ENCODE measurements around the gene CEP250.
"Not testable (repeated sequence)": the region's sequence is repeated elsewhere in the genome, so short reads cannot be mapped to it uniquely, and the experiment has no call there.

The CEP250 gene

GRCh38 chr20:35447082-35447789 lies 8.2 kb upstream of the CEP250 start:
- WGBS, 2 donors (ENCODE audit: extremely low coverage in 2 of 2, insufficient read length in 2 of 2, insufficient replicate concordance in 1 of 2): no CpG with 5 or more reads among the region's 11 CpGs
- Histone ChIP-seq H2BK5ac (ENCODE audit: low read length) (no peak overlapping the region), H3K4me2 (ENCODE audit: insufficient read depth, low read length, poor library complexity, severe bottlenecking) (no peak overlapping the region), H3K27ac (replicated peaks; ENCODE audit: low read length) (no peak overlapping the region), H3K9me3 (replicated peaks in 1 of 2; ENCODE audit: control insufficient read depth in 2 of 2, insufficient read depth in 1 of 2, low read depth in 1 of 2, low read length in 2 of 2) (no peaks in the 10 kb centered on the region), H3K4me3 (ENCODE audit: low read length in 2 of 2) (no peak overlapping the region), H3K27me3 (ENCODE audit: control insufficient read depth in 3 of 3, insufficient read depth in 3 of 3, low read depth in 1 of 3, low read length in 3 of 3) (peaks cover 0 to 2% (median 0%) of the 10 kb centered on the region in 3 experiments), H2BK15ac (ENCODE audit: low read length) (no peak overlapping the region), H3K4ac (ENCODE audit: low read length) (no peak overlapping the region), H3K9ac (ENCODE audit: low read depth, low read length, poor library complexity) (no peak overlapping the region), H3K79me1 (ENCODE audit: low read depth, low read length) (no peaks in the 10 kb centered on the region), H3K4me1 (ENCODE audit: control insufficient read depth in 2 of 2, insufficient read depth in 1 of 2, low read depth in 1 of 2, low read length in 2 of 2) (peaks cover 0 to 5% of the 10 kb centered on the region in 2 donors), H4K91ac (ENCODE audit: low read depth, low read length, poor library complexity) (no peak overlapping the region), H2BK12ac (ENCODE audit: low read length) (no peak overlapping the region), H2BK120ac (ENCODE audit: low read depth, low read length) (no peak overlapping the region), H3K18ac (ENCODE audit: low read length) (no peak overlapping the region), H2AK5ac (ENCODE audit: low read depth, low read length) (no peak overlapping the region), H4K8ac (ENCODE audit: low read depth, low read length) (no peak overlapping the region), H2AFZ (ENCODE audit: low read length) (no peak overlapping the region), H3K36me3 (replicated peaks in 1 of 2; ENCODE audit: control insufficient read depth in 2 of 2, insufficient read depth in 2 of 2, low read length in 2 of 2) (no peaks in the 10 kb centered on the region), H3K23ac (ENCODE audit: low read depth, low read length, poor library complexity) (no peak overlapping the region), H3K14ac (ENCODE audit: low read length) (no peak overlapping the region)
- peak; percentile 85 for DNase-seq (ENCODE audit: low spot score)

- peak overlapping the region; percentile 27 for H3K14ac ChIP-seq (ENCODE audit: low read length)
- no CpG with 5 or more reads among the region's 5 CpGs for WGBS, 2 donors (ENCODE audit: extremely low coverage in 2 of 2, insufficient read length in 2 of 2, insufficient replicate concordance in 1 of 2)
- H2BK15ac ChIP-seq (ENCODE audit: low read length): no peak overlapping the region
- no peak overlapping the region for H4K91ac ChIP-seq (ENCODE audit: low read depth, low read length, poor library complexity)
- H3K36me3 ChIP-seq (replicated peaks in 1 of 2; ENCODE audit: control insufficient read depth in 2 of 2, insufficient read depth in 2 of 2, low read length in 2 of 2): no peaks in the 10 kb centered on the region
- H3K4me1 ChIP-seq (ENCODE audit: control insufficient read depth in 2 of 2, insufficient read depth in 1 of 2, low read depth in 1 of 2, low read length in 2 of 2): peaks cover 0 to 5% of the 10 kb centered on the region in 2 donors
- H3K4me3 ChIP-seq (ENCODE audit: low read length in 2 of 2): no peak overlapping the region
- H3K4ac ChIP-seq (ENCODE audit: low read length): no peak overlapping the region
- H2BK120ac ChIP-seq (ENCODE audit: low read depth, low read length): no peak overlapping the region
- H3K23ac ChIP-seq (ENCODE audit: low read depth, low read length, poor library complexity): no peak overlapping the region
- H3K9ac ChIP-seq (ENCODE audit: low read depth, low read length, poor library complexity): no peak overlapping the region
- no peak overlapping the region for H2BK5ac ChIP-seq (ENCODE audit: low read length)
- no peak overlapping the region for H2AFZ ChIP-seq (ENCODE audit: low read length)
- no peak overlapping the region for H3K27ac ChIP-seq (replicated peaks; ENCODE audit: low read length)
- no peaks in the 10 kb centered on the region for H3K79me1 ChIP-seq (ENCODE audit: low read depth, low read length)
- H3K27me3 ChIP-seq (ENCODE audit: control insufficient read depth in 3 of 3, insufficient read depth in 3 of 3, low read depth in 1 of 3, low read length in 3 of 3): peaks cover 0 to 2% (median 0%) of the 10 kb centered on the region in 3 experiments
- H4K8ac ChIP-seq (ENCODE audit: low read depth, low read length): no peak overlapping the region
- no peak overlapping the region for H2BK12ac ChIP-seq (ENCODE audit: low read length)
- no peaks in the 10 kb centered on the region for H3K9me3 ChIP-seq (replicated peaks in 1 of 2; ENCODE audit: control insufficient read depth in 2 of 2, insufficient read depth in 1 of 2, low read depth in 1 of 2, low read length in 2 of 2)
- no peak overlapping the region for H2AK5ac ChIP-seq (ENCODE audit: low read depth, low read length)
- no peak for DNase-seq (ENCODE audit: low spot score)
- no peak overlapping the region for H3K4me2 ChIP-seq (ENCODE audit: insufficient read depth, low read length, poor library complexity, severe bottlenecking)
- no peak overlapping the region for H3K18ac ChIP-seq (ENCODE audit: low read length)
Measured at GRCh38 chr20:35448788-35449373, 6.5 kb upstream of the CEP250 start.

GRCh38 chr20:35449855-35450254 lies 5.5 kb upstream of the CEP250 start:
- H2BK120ac ChIP-seq (ENCODE audit: low read depth, low read length); H4K91ac ChIP-seq (ENCODE audit: low read depth, low read length, poor library complexity); H3K4me1 ChIP-seq (ENCODE audit: control insufficient read depth in 2 of 2, insufficient read depth in 1 of 2, low read depth in 1 of 2, low read length in 2 of 2); H3K36me3 ChIP-seq (replicated peaks in 1 of 2; ENCODE audit: control insufficient read depth in 2 of 2, insufficient read depth in 2 of 2, low read length in 2 of 2); H3K79me1 ChIP-seq (ENCODE audit: low read depth, low read length); H3K23ac ChIP-seq (ENCODE audit: low read depth, low read length, poor library complexity); H3K18ac ChIP-seq (ENCODE audit: low read length); H2AK5ac ChIP-seq (ENCODE audit: low read depth, low read length); DNase-seq (ENCODE audit: low spot score); H3K4ac ChIP-seq (ENCODE audit: low read length); H3K4me3 ChIP-seq (ENCODE audit: low read length in 2 of 2); H3K14ac ChIP-seq (ENCODE audit: low read length); H2AFZ ChIP-seq (ENCODE audit: low read length); H2BK5ac ChIP-seq (ENCODE audit: low read length); H2BK12ac ChIP-seq (ENCODE audit: low read length); H3K4me2 ChIP-seq (ENCODE audit: insufficient read depth, low read length, poor library complexity, severe bottlenecking); H3K27ac ChIP-seq (replicated peaks; ENCODE audit: low read length); H3K27me3 ChIP-seq (ENCODE audit: control insufficient read depth in 3 of 3, insufficient read depth in 3 of 3, low read depth in 1 of 3, low read length in 3 of 3); H3K9ac ChIP-seq (ENCODE audit: low read depth, low read length, poor library complexity); H4K8ac ChIP-seq (ENCODE audit: low read depth, low read length); H2BK15ac ChIP-seq (ENCODE audit: low read length); H3K9me3 ChIP-seq (replicated peaks in 1 of 2; ENCODE audit: control insufficient read depth in 2 of 2, insufficient read depth in 1 of 2, low read depth in 1 of 2, low read length in 2 of 2): not testable (repeated sequence)
- WGBS, 2 donors (ENCODE audit: extremely low coverage in 2 of 2, insufficient read length in 2 of 2, insufficient replicate concordance in 1 of 2): no CpG with 5 or more reads among the region's 13 CpGs

- H3K9ac ChIP-seq (ENCODE audit: low read depth, low read length, poor library complexity): no peak overlapping the region
- H2BK5ac ChIP-seq (ENCODE audit: low read length): no peak overlapping the region
- H3K79me1 ChIP-seq (ENCODE audit: low read depth, low read length): no peaks in the 10 kb centered on the region
- H3K4ac ChIP-seq (ENCODE audit: low read length): no peak overlapping the region
- peaks cover 0 to 5% of the 10 kb centered on the region in 2 donors for H3K4me1 ChIP-seq (ENCODE audit: control insufficient read depth in 2 of 2, insufficient read depth in 1 of 2, low read depth in 1 of 2, low read length in 2 of 2)
- no peak overlapping the region for H2AFZ ChIP-seq (ENCODE audit: low read length)
- H3K14ac ChIP-seq (ENCODE audit: low read length): no peak overlapping the region
- no peak overlapping the region for H2AK5ac ChIP-seq (ENCODE audit: low read depth, low read length)
- no peak overlapping the region for H3K4me3 ChIP-seq (ENCODE audit: low read length in 2 of 2)
- H3K4me2 ChIP-seq (ENCODE audit: insufficient read depth, low read length, poor library complexity, severe bottlenecking): no peak overlapping the region
- H2BK12ac ChIP-seq (ENCODE audit: low read length): no peak overlapping the region
- no peaks in the 10 kb centered on the region for H3K36me3 ChIP-seq (replicated peaks in 1 of 2; ENCODE audit: control insufficient read depth in 2 of 2, insufficient read depth in 2 of 2, low read length in 2 of 2)
- no peak overlapping the region for H3K18ac ChIP-seq (ENCODE audit: low read length)
- WGBS, 2 donors (ENCODE audit: extremely low coverage in 2 of 2, insufficient read length in 2 of 2, insufficient replicate concordance in 1 of 2): no CpG with 5 or more reads among the region's 6 CpGs
- H3K27ac ChIP-seq (replicated peaks; ENCODE audit: low read length): no peak overlapping the region
- H4K8ac ChIP-seq (ENCODE audit: low read depth, low read length): no peak overlapping the region
- no peaks in the 10 kb centered on the region for H3K27me3 ChIP-seq (ENCODE audit: control insufficient read depth in 3 of 3, insufficient read depth in 3 of 3, low read depth in 1 of 3, low read length in 3 of 3)
- no peaks in the 10 kb centered on the region for H3K9me3 ChIP-seq (replicated peaks in 1 of 2; ENCODE audit: control insufficient read depth in 2 of 2, insufficient read depth in 1 of 2, low read depth in 1 of 2, low read length in 2 of 2)
- H4K91ac ChIP-seq (ENCODE audit: low read depth, low read length, poor library complexity): no peak overlapping the region
- no peak overlapping the region for H3K23ac ChIP-seq (ENCODE audit: low read depth, low read length, poor library complexity)
- no peak for DNase-seq (ENCODE audit: low spot score)
- no peak overlapping the region for H2BK15ac ChIP-seq (ENCODE audit: low read length)
- no peak overlapping the region for H2BK120ac ChIP-seq (ENCODE audit: low read depth, low read length)
Measured at GRCh38 chr20:35451295-35451694, 4.1 kb upstream of the CEP250 start.

Measured in neuronal stem cell (in vitro differentiated cells).